Hepatocyte (in vitro differentiated cells): ENCODE results near the gene MN1.

Source experiments
- CTCF ChIP-seq: fragments of 200-600 bp; sonication (generic); IDR thresholded peaks from 2 replicates; pipeline ENCODE4 v1.5.1; 2016; ENCODE audit warnings: antibody characterized with exemption, mild to moderate bottlenecking; ENCODE audit not compliant: poor library complexity
- EZH2 ChIP-seq: fragments of 200-600 bp; sonication (generic); IDR thresholded peaks from 2 replicates; pipeline ENCODE4 v1.6.1; 2016; ENCODE audit warnings: antibody characterized with exemption, mild to moderate bottlenecking, borderline replicate concordance

GRCh38 chr22:27749597-27750225 is 51.8 kb downstream of the MN1 start:
- TF ChIP-seq CTCF: no peak
- TF ChIP-seq EZH2: no peak
